ENCODE data around the gene MTG2. TPM values are rescaled to one million over a fixed set of nuclear protein-coding genes. Genes with fewer than 3 reads are reported as not detected.

MTG2 gene
- total RNA-seq, 2 donors from 2014 or later: 30.4 to 46.7 TPM

- intact Hi-C loops (cut with DNase I): no loop called here
- Histone ChIP-seq H3K27ac (no peak overlapping the region), H3K27me3 (peaks cover 9% of the 10 kb centered on the region), H3K36me3 (no peaks in the 10 kb centered on the region), H3K4me1 (no peaks in the 10 kb centered on the region), H3K9ac (ENCODE audit: low read depth in 2 of 2, low read length in 2 of 2) (no peak overlapping the region), H3K9me3 (no peaks in the 10 kb centered on the region), H3K4me3 (no peak overlapping the region)
- no peak for TF ChIP-seq CTCF (IDR thresholded peaks at IDR 0.05)
- no peak for DNase-seq
Measured at GRCh38 chr20:62205618-62206387, 23.0 kb downstream of the MTG2 start.

- no peak overlapping the region for H3K9ac ChIP-seq (ENCODE audit: low read depth in 2 of 2, low read length in 2 of 2)
- no peaks in the 10 kb centered on the region for H3K9me3 ChIP-seq
- H3K27me3 ChIP-seq: peaks cover 11% of the 10 kb centered on the region
- intact Hi-C loops (cut with DNase I): no loop called here
- H3K36me3 ChIP-seq: no peaks in the 10 kb centered on the region
- no peak overlapping the region for H3K4me3 ChIP-seq
- H3K27ac ChIP-seq: no peak overlapping the region
- no peak for TF ChIP-seq CTCF (IDR thresholded peaks at IDR 0.05)
- DNase-seq: no peak
- no peaks in the 10 kb centered on the region for H3K4me1 ChIP-seq
Measured at GRCh38 chr20:62206388-62206775, 23.6 kb downstream of the MTG2 start.

GRCh38 chr20:62208061-62208794 lies 25.4 kb downstream of the MTG2 start:
- no peak overlapping the region for H3K9ac ChIP-seq (ENCODE audit: low read depth in 2 of 2, low read length in 2 of 2)
- intact Hi-C loops (cut with DNase I): no loop called here
- no peaks in the 10 kb centered on the region for H3K36me3 ChIP-seq
- TF ChIP-seq CTCF (IDR thresholded peaks at IDR 0.05): no peak
- no peaks in the 10 kb centered on the region for H3K9me3 ChIP-seq
- peaks cover 14% of the 10 kb centered on the region for H3K27me3 ChIP-seq
- H3K4me1 ChIP-seq: no peaks in the 10 kb centered on the region
- no peak overlapping the region for H3K27ac ChIP-seq
- H3K4me3 ChIP-seq: no peak overlapping the region
- no peak for DNase-seq

GRCh38 chr20:62208795-62209755 lies 26.2 kb downstream of the MTG2 start:
- H3K4me3 ChIP-seq: no peak overlapping the region
- peaks cover 14% of the 10 kb centered on the region for H3K27me3 ChIP-seq
- H3K36me3 ChIP-seq: no peaks in the 10 kb centered on the region
- DNase-seq: no peak
- no peak for TF ChIP-seq CTCF (IDR thresholded peaks at IDR 0.05)
- no peak overlapping the region for H3K9ac ChIP-seq (ENCODE audit: low read depth in 2 of 2, low read length in 2 of 2)
- intact Hi-C loops (cut with DNase I): no loop called here
- H3K27ac ChIP-seq: no peak overlapping the region
- H3K9me3 ChIP-seq: no peaks in the 10 kb centered on the region
- no peaks in the 10 kb centered on the region for H3K4me1 ChIP-seq

GRCh38 chr20:62209850-62210495 lies 27.1 kb downstream of the MTG2 start:
- DNase-seq: no peak
- no peak overlapping the region for H3K9ac ChIP-seq (ENCODE audit: low read depth in 2 of 2, low read length in 2 of 2)
- no peaks in the 10 kb centered on the region for H3K36me3 ChIP-seq

More at GRCh38 chr20:62209850-62210495, 27.1 kb downstream of the MTG2 start:
- H3K4me1 ChIP-seq: no peaks in the 10 kb centered on the region
- no peak overlapping the region for H3K27ac ChIP-seq
- intact Hi-C loops (cut with DNase I): no loop called here
- no peak for TF ChIP-seq CTCF (IDR thresholded peaks at IDR 0.05)
- H3K4me3 ChIP-seq: no peak overlapping the region
- H3K9me3 ChIP-seq: no peaks in the 10 kb centered on the region
- peaks cover 14% of the 10 kb centered on the region for H3K27me3 ChIP-seq
